ENCODE measurements around the gene U2AF2. TPM values are rescaled to one million over a fixed set of nuclear protein-coding genes. Genes with fewer than 3 reads are reported as not detected.

Gene U2AF2
- total RNA-seq, 1 experiment from 2014 or later: 321 TPM

DNA sequence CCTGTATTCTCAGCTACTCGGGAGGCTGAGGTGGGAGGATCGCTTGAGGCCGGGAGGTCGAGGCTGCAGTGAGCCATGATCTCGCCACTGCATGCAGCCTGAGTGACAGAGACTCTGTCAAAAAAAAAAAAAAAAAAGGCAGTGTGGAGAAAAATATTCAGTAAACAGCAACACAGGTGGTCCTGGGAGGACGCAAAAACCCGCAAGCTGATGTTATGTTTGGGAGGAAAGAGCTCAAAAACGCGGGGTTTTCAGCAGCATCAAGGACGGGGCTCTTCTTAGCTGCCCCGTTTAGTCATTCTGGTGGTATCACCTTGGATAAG, 29.9 kb upstream of the U2AF2 start:
- Histone ChIP-seq H3K27me3 (ENCODE audit: insufficient read depth, low read length) (no peaks in the 10 kb centered on the region), H2BK120ac (ENCODE audit: low read depth, low read length, poor library complexity, severe bottlenecking) (no peak overlapping the region), H3K23me2 (ENCODE audit: insufficient read length, low read depth, low read length, poor library complexity, severe bottlenecking) (no peaks in the 10 kb centered on the region), H3K4me1 (ENCODE audit: insufficient read depth, low read length) (no peaks in the 10 kb centered on the region), H4K8ac (replicated peaks; ENCODE audit: insufficient read length, low read depth, low read length) (no peak overlapping the region), H2BK5ac (ENCODE audit: insufficient read length, low read length) (no peak overlapping the region), H2BK20ac (ENCODE audit: low read depth, low read length, poor library complexity, severe bottlenecking) (no peak overlapping the region), H3K79me1 (ENCODE audit: insufficient read depth, low read depth, low read length, poor library complexity, severe bottlenecking) (no peaks in the 10 kb centered on the region), H3K14ac (ENCODE audit: insufficient read depth, low read length) (no peak overlapping the region), H3K4ac (ENCODE audit: low read depth, low read length) (no peak overlapping the region), H3K56ac (ENCODE audit: insufficient read length, low read depth, low read length) (no peak overlapping the region), H2AFZ (ENCODE audit: low read length) (no peak overlapping the region), H3K4me2 (ENCODE audit: insufficient read depth, insufficient read length, low read length) (peak overlapping the region; percentile 25), H4K91ac (ENCODE audit: insufficient read length, low read depth, low read length) (no peak overlapping the region), H4K20me1 (ENCODE audit: control insufficient read depth, insufficient read depth, insufficient read length) (no peaks in the 10 kb centered on the region), H3K23ac (ENCODE audit: insufficient read length, low read depth, low read length) (no peak overlapping the region), H3K9ac (ENCODE audit: extremely low read depth, insufficient read length, low read length) (no peak overlapping the region), H3T11ph (ENCODE audit: low read length) (no peak overlapping the region), H2BK15ac (ENCODE audit: low read depth, low read length) (no peak overlapping the region), H3K9me3 (ENCODE audit: control insufficient read depth, low read depth, low read length) (no peaks in the 10 kb centered on the region), H3K79me2 (ENCODE audit: insufficient read depth, low read length) (no peaks in the 10 kb centered on the region), H3K27ac (ENCODE audit: insufficient read length, low read depth, low read length) (no peak overlapping the region), H3K18ac (ENCODE audit: insufficient read length, low read depth, low read length) (no peak overlapping the region), H4K5ac (ENCODE audit: insufficient read length, low read depth, low read length) (no peak overlapping the region), H2AK5ac (ENCODE audit: insufficient read length, low read length) (no peak overlapping the region), H2BK12ac (ENCODE audit: insufficient read length, low read depth, low read length) (no peak overlapping the region)
- Mint-ChIP-seq H3K27ac (peak overlapping the region; percentile 70 to 99 (median 81); a peak in 4 of 7 replicates), H3K9me3 (no peaks in the 10 kb centered on the region; a peak in 1 of 5 replicates), H3K4me3 (peak overlapping the region; percentile 85 to 89), H3K36me3 (ENCODE audit: insufficient read depth in 1 of 3, low read depth in 3 of 3) (peaks cover 12 to 18% (median 17%) of the 10 kb centered on the region in 3 experiments; a peak in 6 of 7 replicates), H3K4me1 (peaks cover 8 to 14% of the 10 kb centered on the region in 2 experiments), H3K27me3 (ENCODE audit: low read depth) (peaks cover 2% of the 10 kb centered on the region)
- WGBS (ENCODE audit: extremely low coverage, insufficient read length, low lambda C conversion rate): no CpG with 5 or more reads among the region's 11 CpGs
- TF ChIP-seq, protein P1, sequence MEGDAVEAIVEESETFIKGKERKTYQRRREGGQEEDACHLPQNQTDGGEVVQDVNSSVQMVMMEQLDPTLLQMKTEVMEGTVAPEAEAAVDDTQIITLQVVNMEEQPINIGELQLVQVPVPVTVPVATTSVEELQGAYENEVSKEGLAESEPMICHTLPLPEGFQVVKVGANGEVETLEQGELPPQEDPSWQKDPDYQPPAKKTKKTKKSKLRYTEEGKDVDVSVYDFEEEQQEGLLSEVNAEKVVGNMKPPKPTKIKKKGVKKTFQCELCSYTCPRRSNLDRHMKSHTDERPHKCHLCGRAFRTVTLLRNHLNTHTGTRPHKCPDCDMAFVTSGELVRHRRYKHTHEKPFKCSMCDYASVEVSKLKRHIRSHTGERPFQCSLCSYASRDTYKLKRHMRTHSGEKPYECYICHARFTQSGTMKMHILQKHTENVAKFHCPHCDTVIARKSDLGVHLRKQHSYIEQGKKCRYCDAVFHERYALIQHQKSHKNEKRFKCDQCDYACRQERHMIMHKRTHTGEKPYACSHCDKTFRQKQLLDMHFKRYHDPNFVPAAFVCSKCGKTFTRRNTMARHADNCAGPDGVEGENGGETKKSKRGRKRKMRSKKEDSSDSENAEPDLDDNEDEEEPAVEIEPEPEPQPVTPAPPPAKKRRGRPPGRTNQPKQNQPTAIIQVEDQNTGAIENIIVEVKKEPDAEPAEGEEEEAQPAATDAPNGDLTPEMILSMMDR (conservative IDR thresholded peaks at IDR 0.05): no peak
- DNase-seq: no peak
